Keratinocyte (primary cell): ENCODE results near the gene NSMCE1. TPM values are rescaled to one million over a fixed set of nuclear protein-coding genes. Genes with fewer than 3 reads are reported as not detected.

Experiments used
- DNase-seq: peaks from one replicate; pipeline ENCODE4 v3.0.0-alpha.2; 2011; ENCODE audit warnings: low read depth, missing footprints, low spot score
- FAIRE-seq: peaks from 2 replicates; lab custom pipeline; 2011; peaks lifted over from hg19 to GRCh38; lab: Jason Lieb, UNC
- H2AFZ ChIP-seq: 2 replicates; pipeline ENCODE4 v1.6.0; 2012; ENCODE audit warnings: low read length, control low read depth, inconsistent platforms; ENCODE audit not compliant: control insufficient read depth
- H3K27ac ChIP-seq: 2 replicates; pipeline ENCODE4 v1.5.1; 2011; ENCODE audit warnings: low read length; ENCODE audit not compliant: control insufficient read depth, insufficient read depth
- H3K27me3 ChIP-seq: 3 replicates; pipeline ENCODE4 v1.6.0; 2011; ENCODE audit warnings: low read length; ENCODE audit not compliant: control insufficient read depth, insufficient read depth; ENCODE audit errors: extremely low read depth
- H3K36me3 ChIP-seq, 2 experiments: 2 replicates in 1 of 2; 3 replicates in 1 of 2; pipeline ENCODE4 v1.5.1; 2011; ENCODE audit warnings: low read length in 2 of 2, mild to moderate bottlenecking in 1 of 2; ENCODE audit not compliant: control insufficient read depth in 2 of 2, insufficient read depth in 2 of 2; ENCODE audit errors: extremely low read depth in 1 of 2
- H3K4me1 ChIP-seq: 3 replicates; pipeline ENCODE4 v1.5.1; 2011; ENCODE audit warnings: low read length; ENCODE audit not compliant: control insufficient read depth, insufficient read depth; ENCODE audit errors: extremely low read depth
- H3K4me2 ChIP-seq: 3 replicates; pipeline ENCODE4 v1.6.0; 2011; ENCODE audit warnings: low read depth, low read length; ENCODE audit not compliant: control insufficient read depth, insufficient read depth; ENCODE audit errors: extremely low read depth
- H3K4me3 ChIP-seq, 3 experiments: fragments of 200-600 bp in 1 of 3; sonication (generic) in 1 of 3; 2 replicates in 2 of 3; 3 replicates in 1 of 3; pipeline ENCODE4 v1.5.1; 2011 to 2016; ENCODE audit warnings: low read length in 3 of 3, mild to moderate bottlenecking in 3 of 3, control low read depth in 2 of 3, inconsistent platforms in 1 of 3, low read depth in 1 of 3, mixed read lengths in 1 of 3, mixed run types in 1 of 3, moderate library complexity in 1 of 3; ENCODE audit not compliant: control insufficient read depth in 2 of 3, insufficient read depth in 2 of 3; ENCODE audit errors: extremely low read depth in 1 of 3
- H3K79me2 ChIP-seq: 2 replicates; pipeline ENCODE4 v1.6.0; 2012; ENCODE audit warnings: low read length; ENCODE audit not compliant: control insufficient read depth, insufficient read depth
- H3K9ac ChIP-seq: 3 replicates; pipeline ENCODE4 v1.6.0; 2011; ENCODE audit warnings: low read length; ENCODE audit not compliant: control insufficient read depth, insufficient read depth; ENCODE audit errors: extremely low read depth
- H3K9me1 ChIP-seq: 3 replicates; pipeline ENCODE4 v1.6.0; 2011; ENCODE audit warnings: low read length; ENCODE audit not compliant: control insufficient read depth, insufficient read depth; ENCODE audit errors: extremely low read depth
- H3K9me3 ChIP-seq: 2 replicates; pipeline ENCODE4 v1.5.1; 2012; ENCODE audit warnings: low read depth, low read length; ENCODE audit not compliant: control insufficient read depth
- H4K20me1 ChIP-seq: 3 replicates; pipeline ENCODE4 v1.6.0; 2011; ENCODE audit warnings: low read length; ENCODE audit not compliant: control insufficient read depth, insufficient read depth; ENCODE audit errors: extremely low read depth
- EZH2 ChIP-seq: IDR thresholded peaks from one replicate; pipeline ENCODE4 v1.6.1; 2012; ENCODE audit warnings: inconsistent platforms, mild to moderate bottlenecking, low read length, moderate library complexity
- dilution Hi-C: fragments of 300-500 bp; cut with MboI; formaldehyde crosslinking; loops from one replicate; pipeline ENCODE4 v1.7.0; 2020; ENCODE audit warnings: low sequenced_read_pairs; ENCODE audit not compliant: extremely low pct_ligation_motif_present
- polyA plus RNA-seq, 5 experiments: library from polyadenylated mRNA; depleted of rRNA in 3 of 5; stranded (reverse) in 3 of 5; stranded (forward) in 1 of 5; unstranded in 1 of 5; fragments of >200 nt; gene quantifications; 1 replicate in 1 of 5; 2 replicates in 3 of 5; 3 replicates in 1 of 5; pipeline versions ENCODE4 v1.2.1 to v1.2.3, GENCODE V29; 2011 to 2012; ENCODE audit warnings: missing spikeins in 2 of 5, low read depth in 1 of 5, low replicate concordance in 1 of 5
- TF ChIP-seq, protein P1 (sequence below), 3 experiments: IDR thresholded peaks in 1 of 3; conservative IDR thresholded peaks in 1 of 3; optimal IDR thresholded peaks in 1 of 3; 2 replicates in 2 of 3; 3 replicates in 1 of 3; pipeline versions ENCODE3 to v1.5.1; 2011; ENCODE audit warnings: low read length in 3 of 3, mild to moderate bottlenecking in 3 of 3, moderate library complexity in 2 of 3, control low read depth in 1 of 3, inconsistent platforms in 1 of 3; ENCODE audit not compliant: insufficient read depth in 2 of 3; ENCODE audit errors: extremely low read depth in 1 of 3

The NSMCE1 gene
- polyA plus RNA-seq, 1 donor (not counting 4 experiments of a cell fraction or from before 2014, with no cell fraction given), result 55.9 TPM

DNA sequence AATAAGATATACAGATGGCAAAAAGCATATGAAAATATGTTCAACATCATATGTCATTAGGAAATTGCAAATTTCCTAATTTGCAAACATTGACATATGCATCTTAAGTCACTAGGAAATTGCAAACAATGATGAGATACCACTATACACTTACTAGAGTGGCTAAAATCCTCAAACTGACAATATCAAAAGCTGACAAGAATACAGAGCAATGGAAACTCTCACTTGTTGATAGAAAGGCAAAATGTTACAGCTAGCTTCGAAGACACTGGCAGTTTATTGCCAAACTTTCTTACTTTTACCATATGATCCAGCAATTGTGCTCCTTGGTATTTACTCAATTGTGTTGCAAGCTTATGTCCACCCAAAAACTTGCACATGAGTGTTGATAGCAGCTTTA lies 40.2 kb upstream of the NSMCE1 start:
- no peak overlapping the region for H3K27ac ChIP-seq
- no peaks in the 10 kb centered on the region for H3K9me3 ChIP-seq
- H3K4me1 ChIP-seq, result peaks cover 4% of the 10 kb centered on the region
- TF ChIP-seq EZH2, result no peak
- TF ChIP-seq, protein P1, sequence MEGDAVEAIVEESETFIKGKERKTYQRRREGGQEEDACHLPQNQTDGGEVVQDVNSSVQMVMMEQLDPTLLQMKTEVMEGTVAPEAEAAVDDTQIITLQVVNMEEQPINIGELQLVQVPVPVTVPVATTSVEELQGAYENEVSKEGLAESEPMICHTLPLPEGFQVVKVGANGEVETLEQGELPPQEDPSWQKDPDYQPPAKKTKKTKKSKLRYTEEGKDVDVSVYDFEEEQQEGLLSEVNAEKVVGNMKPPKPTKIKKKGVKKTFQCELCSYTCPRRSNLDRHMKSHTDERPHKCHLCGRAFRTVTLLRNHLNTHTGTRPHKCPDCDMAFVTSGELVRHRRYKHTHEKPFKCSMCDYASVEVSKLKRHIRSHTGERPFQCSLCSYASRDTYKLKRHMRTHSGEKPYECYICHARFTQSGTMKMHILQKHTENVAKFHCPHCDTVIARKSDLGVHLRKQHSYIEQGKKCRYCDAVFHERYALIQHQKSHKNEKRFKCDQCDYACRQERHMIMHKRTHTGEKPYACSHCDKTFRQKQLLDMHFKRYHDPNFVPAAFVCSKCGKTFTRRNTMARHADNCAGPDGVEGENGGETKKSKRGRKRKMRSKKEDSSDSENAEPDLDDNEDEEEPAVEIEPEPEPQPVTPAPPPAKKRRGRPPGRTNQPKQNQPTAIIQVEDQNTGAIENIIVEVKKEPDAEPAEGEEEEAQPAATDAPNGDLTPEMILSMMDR (optimal IDR thresholded peaks at IDR 0.05 in 1 of 3, IDR thresholded peaks at IDR 0.05 in 1 of 3, conservative IDR thresholded peaks at IDR 0.05 in 1 of 3; ENCODE audit: extremely low read depth in 1 of 3, insufficient read depth in 2 of 3, low read length in 3 of 3), result no peak
- dilution Hi-C loops, result no loop called here
- no peaks in the 10 kb centered on the region for H3K9me1 ChIP-seq
- DNase-seq (no peak), FAIRE-seq (no peak)
- H3K36me3 ChIP-seq, result no peaks in the 10 kb centered on the region
- H2AFZ ChIP-seq, result no peak overlapping the region
- no peak overlapping the region for H3K9ac ChIP-seq
- no peaks in the 10 kb centered on the region for H3K27me3 ChIP-seq
- no peaks in the 10 kb centered on the region for H4K20me1 ChIP-seq
- no peak overlapping the region for H3K4me2 ChIP-seq
- no peaks in the 10 kb centered on the region for H3K79me2 ChIP-seq
- no peak overlapping the region for H3K4me3 ChIP-seq

DNA sequence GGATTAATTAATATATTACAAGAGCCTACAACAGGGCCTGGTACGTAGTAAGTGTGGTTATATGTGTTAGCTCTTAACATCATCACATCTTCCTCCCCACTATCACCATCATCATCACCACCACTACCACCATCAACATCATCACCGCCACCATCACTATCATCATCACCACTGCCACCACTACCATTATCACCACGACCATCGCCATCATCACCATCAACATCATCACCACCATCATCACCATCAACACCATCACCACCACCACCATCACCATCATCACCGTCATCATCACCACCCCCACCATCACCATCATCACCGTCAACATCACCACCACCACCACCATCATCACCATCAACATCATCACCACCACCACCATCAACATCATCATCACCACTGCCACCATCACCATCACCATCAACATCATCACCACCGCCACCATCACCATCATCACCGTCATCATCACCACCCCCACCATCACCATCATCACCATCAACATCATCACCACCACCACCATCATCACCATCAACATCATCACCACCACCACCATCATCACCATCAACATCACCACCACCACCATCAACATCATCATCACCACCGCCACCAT lies 37.4 kb upstream of the NSMCE1 start:
- no peak for FAIRE-seq
- TF ChIP-seq, protein P1 (optimal IDR thresholded peaks at IDR 0.05 in 1 of 3, IDR thresholded peaks at IDR 0.05 in 1 of 3, conservative IDR thresholded peaks at IDR 0.05 in 1 of 3; ENCODE audit: extremely low read depth in 1 of 3, insufficient read depth in 2 of 3, low read length in 3 of 3), result no peak
- TF ChIP-seq EZH2, result no peak
- Histone ChIP-seq H3K4me2 (no peak overlapping the region), H3K9me3 (no peaks in the 10 kb centered on the region), H4K20me1 (no peaks in the 10 kb centered on the region), H3K27ac (no peak overlapping the region), H3K27me3 (no peaks in the 10 kb centered on the region), H3K79me2 (no peaks in the 10 kb centered on the region), H3K9ac (no peak overlapping the region), H3K4me3 (no peak overlapping the region), H3K4me1 (no peaks in the 10 kb centered on the region), H2AFZ (no peak overlapping the region), H3K36me3 (no peaks in the 10 kb centered on the region), H3K9me1 (no peaks in the 10 kb centered on the region)
- no peak for DNase-seq
- dilution Hi-C loops, result no loop called here
